ENCODE measurements around the gene SMURF2.
"Not testable (repeated sequence)": the region's sequence is repeated elsewhere in the genome, so short reads cannot be mapped to it uniquely, and the experiment has no call there.

The SMURF2 gene

DNA sequence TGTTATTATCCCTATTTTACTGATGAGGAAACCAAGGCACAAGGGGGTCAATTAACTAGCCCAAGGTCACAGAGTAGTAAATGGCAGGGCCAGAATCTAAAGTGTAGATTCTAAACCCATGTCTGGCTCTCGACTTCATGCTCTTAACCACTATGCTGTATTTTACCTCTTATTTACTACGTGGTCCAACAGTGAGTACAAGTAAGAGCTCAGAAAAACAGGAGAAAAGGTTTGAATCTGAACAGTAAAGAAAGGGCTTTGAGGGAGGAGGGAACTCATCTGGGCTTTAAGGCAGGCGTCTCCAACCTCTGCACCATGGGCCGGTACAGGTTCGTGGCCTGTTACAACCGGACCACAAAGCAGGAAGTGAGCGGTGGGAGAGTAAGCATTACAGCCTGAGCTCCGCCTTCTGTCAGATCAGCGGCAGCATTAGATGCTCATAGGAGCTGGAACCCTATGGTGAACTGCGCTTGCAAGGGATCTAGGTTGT is 62.9 kb downstream of the SMURF2 start:
- peak in 1 of 2 donors; percentile 10 for DNase-seq (ENCODE audit: low read depth in 1 of 2, low spot score in 1 of 2)

DNA sequence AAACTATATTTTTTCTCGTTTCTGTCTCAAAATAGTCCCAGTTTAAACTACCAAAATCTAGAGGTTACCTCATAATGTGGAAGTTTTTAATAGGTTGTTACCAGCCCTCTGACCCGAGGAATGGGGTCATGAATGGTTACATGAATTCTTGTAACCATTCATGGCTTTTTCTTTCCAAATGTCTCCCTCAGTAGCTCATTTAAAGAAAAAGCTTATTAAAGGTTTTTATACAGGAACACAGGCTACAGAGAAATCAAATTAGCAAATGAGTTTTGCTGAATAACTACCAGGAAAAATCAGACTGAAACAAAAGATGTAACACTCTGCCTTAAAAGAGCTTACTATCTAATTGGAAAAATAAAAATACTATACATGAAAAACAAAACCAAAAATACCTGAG is 63.4 kb downstream of the SMURF2 start:
- DNase-seq (ENCODE audit: low read depth in 1 of 2, low spot score in 1 of 2), result no peak

DNA sequence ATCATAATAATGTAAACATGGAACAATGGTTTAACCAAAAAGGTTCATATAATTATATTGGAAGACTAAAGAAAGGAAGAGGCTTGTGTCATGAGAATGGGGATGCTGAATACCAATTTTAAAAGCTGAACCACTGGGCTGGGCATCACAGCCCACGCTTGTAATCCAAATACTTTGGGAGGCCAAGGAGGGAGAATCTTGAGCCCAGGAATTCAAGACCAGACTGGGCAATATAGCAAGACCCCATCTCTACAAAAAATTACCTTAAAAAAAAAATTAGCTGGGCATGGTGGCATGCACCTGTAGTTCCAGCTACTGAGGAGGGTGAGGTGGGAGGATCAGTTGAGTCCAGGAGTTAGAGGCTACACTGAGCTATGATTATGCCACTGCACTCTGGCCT is 65.1 kb downstream of the SMURF2 start:
- no peak for DNase-seq (ENCODE audit: low read depth in 1 of 2, low spot score in 1 of 2)

DNA sequence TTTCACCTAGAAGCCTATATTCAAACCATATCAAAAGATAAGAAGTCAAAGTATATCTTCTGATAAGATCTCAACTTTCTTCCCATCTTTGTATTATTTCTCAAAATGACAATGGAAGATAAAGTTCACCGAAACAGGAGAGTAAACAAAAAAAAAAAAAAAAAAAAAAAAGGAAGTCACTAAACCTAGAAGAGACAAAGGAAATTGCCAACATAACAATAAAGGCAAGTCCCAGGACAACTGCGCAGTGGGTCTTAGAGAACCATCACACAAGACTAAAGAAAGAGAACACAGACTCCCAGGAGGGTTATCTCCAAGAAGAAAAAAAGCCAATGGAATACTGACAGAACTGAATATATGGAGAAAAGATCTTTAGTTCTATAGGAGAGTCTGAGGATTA is 65.7 kb downstream of the SMURF2 start:
- no peak for DNase-seq (ENCODE audit: low read depth in 1 of 2, low spot score in 1 of 2)

DNA sequence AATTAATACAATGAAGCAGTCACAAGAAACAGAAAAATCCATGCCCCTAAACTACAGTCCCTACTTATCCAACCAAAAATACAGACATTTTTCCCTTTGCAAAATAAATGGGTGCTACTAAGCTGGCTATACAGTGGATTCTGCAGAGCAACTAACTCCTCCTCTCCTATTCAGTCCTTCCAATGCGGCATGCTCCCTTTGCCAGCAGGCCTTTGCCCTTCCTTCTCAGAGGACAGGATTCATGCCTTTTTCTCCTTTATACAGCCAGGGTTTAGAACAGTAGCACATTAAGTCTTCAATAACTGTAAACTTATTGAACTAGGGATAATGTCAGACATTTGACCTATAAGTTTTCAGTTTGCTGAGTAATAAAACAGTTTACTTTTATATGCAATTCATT is 70.2 kb downstream of the SMURF2 start:
- no peak for DNase-seq (ENCODE audit: low read depth in 1 of 2, low spot score in 1 of 2)

DNA sequence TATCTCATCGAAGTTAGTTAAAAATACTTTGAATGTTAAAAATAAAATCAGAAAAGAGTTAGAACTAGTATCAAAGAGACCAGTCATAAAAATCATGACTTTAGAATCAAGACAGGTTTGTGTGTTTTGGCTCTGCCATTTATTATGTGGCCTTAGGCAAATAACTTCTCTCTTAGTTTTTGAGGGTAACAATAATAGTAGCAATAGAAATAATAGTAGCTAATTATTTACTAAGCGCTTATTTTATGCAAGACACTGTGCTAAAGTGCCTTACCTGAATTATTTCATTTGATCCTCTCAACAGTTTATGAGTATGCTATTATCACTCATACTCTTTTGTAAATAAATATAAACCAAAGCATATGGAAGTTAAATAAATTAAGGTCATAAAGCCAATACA is 77.0 kb downstream of the SMURF2 start:
- no peak for DNase-seq (ENCODE audit: low read depth in 1 of 2, low spot score in 1 of 2)

DNA sequence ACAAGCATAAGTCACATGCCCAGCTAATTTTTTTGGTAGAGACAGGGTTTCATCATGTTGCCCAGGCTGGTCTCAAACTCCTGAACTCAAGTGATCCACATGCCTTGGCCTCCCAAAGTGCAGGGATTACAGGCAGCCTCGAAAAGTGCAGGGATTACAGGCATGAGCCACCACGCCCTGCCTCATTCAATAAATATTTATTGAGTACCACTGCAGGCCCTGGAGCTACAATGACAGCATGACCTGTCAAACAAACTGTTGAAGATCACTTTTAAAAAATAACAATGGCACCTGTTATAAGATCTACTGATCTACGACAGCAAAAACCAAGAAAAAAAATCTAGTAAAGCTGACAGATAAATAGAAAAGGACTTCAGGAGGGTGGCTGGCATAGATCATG is 79.1 kb downstream of the SMURF2 start:
- no peak for DNase-seq (ENCODE audit: low read depth in 1 of 2, low spot score in 1 of 2)

DNA sequence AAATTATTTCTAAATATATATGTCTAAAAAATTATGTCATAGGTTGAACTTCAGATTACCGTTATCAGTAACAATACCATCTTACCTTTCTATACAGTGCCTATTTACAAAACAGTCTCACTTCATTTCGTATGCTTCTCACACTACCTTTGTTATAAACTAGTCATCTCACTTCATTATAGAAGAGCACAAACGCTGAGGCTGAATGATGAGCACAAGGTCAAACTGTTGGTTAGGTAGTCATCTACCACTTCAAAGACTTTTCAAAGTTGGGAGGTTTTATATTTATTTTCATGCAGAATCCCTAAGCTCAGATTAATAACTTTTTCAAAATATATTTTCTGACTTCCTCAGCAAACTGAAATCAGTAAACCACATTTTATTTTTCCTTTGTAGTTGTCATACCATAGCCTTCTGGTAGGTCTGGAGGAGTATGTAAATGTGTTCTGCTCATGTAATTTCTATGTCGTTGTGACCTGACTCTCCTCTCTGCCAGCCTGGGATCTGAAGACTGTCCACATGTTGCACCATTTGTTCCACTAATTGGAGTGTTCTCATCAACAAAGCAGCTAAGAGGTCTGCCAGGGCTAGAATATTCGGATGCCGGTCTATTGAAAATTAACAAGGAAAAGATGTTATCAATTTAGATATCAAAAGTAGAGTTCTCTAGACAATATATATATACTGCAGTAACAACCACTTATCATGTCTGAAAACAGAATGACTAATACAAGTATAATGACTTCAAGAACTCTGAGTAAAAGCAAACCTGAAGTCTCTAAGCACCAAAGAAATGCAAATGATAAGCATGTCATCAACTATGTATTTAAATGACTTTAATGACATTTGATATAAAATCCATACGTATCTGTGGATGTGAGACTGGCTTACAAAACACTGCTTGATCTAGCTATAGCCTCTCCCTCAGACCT is 81.5 kb downstream of the SMURF2 start:
- no peak for DNase-seq (ENCODE audit: low read depth in 1 of 2, low spot score in 1 of 2)

DNA sequence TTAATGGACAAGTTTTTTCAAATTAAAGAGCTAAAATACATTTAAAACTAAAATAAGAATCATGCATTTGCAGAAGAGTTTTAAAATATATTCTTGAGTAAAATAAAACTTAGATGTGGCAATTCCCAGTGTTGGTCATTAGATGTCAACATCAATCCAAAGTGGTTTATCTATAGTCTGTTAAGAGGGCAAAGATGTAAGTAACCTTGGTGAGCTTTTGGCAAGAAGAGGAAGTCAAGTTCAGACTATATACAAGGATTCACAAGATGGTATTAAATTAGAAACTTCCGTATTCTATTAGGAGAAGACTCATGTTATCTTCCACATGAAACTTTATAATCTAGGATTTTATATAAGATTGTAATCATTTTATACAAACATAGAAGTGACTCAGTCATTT is 82.2 kb downstream of the SMURF2 start:
- DNase-seq (ENCODE audit: low read depth in 1 of 2, low spot score in 1 of 2), result no peak

DNA sequence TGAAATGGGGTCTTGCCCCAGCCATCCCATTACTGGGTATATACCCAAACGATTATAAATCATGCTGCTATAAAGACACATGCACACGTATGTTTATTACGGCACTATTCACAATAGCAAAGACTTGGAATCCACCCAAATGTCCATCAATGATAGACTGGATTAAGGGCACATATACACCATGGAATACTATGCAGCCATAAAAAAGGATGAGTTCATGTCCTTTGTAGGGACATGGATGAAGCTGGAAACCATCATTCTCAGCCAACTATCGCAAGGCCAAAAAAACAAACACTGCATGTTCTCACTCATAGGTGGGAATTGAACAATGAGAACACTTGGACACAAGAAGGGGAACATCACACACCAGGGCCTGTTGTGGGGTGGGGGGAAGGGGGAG is 85.1 kb downstream of the SMURF2 start:
- DNase-seq (ENCODE audit: low read depth in 1 of 2, low spot score in 1 of 2), result not testable (repeated sequence)

DNA sequence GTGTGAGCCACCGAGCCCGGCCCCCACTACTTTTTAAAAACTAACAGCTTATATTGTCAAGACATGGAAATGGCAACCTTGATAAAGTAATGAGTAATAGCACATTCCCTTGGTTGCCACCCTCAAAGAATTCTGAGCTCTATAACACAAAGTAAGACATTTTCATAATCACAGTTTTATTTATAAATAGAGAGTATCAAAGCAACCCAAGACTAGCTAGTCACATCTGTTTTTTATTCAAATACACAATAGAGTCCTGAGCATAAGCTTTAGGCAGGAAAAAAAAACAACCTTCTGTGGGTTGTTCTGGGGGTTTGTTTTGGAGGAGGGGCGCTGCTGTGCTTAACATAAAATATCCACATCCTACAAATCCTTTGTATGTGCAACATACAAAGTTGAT is 86.7 kb downstream of the SMURF2 start:
- DNase-seq (ENCODE audit: low read depth in 1 of 2, low spot score in 1 of 2), result no peak

DNA sequence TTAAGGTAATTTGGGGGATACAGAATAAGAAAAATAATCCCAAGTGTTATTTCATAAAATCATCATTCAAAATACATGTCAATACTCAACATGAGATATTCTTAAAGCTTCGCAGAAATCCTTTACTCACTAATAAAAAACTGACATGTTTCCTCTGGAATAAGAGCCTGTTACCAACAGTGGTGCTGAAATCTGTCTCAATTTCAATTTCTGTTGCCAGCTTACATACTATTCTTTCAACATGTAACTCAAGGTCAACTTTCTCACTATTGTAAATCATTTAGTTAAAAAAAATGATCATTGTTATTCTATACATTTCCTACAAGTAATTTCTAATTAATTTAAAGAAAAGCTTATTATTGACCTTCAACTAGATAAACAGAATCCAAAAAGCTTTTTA is 87.5 kb downstream of the SMURF2 start:
- DNase-seq (ENCODE audit: low read depth in 1 of 2, low spot score in 1 of 2), result no peak

DNA sequence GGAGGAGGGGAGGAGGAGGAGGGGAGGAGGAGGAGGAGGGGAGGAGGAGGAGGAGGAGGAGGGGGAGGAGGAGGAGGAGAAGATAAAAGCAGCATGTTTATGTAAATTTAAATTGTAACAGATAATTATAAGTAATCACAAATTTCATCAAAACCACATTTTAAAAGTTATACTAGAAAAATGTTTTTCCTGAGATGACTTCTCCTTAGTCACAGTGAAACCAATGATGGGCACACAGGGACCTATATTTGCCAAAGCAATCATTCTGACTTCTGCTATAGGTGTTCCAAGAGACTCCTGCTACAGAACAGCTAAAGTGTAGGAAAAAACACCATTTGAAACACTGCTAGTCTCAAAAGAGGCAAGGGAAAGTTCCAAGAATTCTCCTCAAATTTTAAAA is 88.9 kb downstream of the SMURF2 start:
- no peak for DNase-seq (ENCODE audit: low read depth in 1 of 2, low spot score in 1 of 2)

DNA sequence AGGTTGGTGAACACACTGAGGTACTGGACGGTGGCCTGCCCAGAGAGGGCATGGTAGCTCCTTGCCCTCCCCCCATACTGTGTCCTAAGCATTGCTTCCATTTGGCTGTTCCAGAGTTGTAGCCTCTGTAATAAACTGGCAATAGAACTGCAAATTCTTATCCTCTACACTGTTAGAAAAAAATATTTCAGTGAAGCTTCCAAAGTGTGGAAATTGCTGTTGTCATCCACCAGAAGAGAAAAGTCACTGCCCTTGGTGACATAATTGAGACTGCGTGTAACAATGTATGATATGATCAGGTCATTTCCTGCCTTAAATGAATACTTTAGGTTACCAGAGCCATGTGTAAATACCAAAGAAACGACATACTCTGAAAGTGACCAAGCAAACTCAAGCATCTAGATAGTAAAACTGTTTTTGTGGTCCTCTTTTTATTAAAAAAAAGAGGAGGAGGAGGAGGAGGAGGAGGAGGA is 89.4 kb downstream of the SMURF2 start:
- DNase-seq (ENCODE audit: low read depth in 1 of 2, low spot score in 1 of 2), result no peak

DNA sequence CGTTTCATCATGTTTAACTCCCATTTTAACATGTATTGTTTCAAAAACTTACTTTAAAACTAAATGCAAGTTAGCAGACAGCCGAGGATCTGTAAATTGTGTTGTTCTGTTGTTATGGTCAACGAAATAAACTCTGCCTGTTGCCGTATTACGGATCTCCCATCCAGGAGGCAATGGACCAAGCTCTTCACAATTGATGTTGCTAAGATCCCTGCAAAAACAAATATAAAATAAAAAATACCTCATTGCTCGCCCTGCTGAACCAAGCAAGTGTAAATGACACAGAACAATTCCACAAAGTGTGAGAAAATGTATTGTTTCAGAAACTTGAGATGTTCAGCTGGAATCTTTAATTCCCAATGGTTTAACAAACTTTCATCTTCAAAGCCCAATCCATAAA is 90.4 kb downstream of the SMURF2 start:
- DNase-seq (ENCODE audit: low read depth in 1 of 2, low spot score in 1 of 2), result no peak

DNA sequence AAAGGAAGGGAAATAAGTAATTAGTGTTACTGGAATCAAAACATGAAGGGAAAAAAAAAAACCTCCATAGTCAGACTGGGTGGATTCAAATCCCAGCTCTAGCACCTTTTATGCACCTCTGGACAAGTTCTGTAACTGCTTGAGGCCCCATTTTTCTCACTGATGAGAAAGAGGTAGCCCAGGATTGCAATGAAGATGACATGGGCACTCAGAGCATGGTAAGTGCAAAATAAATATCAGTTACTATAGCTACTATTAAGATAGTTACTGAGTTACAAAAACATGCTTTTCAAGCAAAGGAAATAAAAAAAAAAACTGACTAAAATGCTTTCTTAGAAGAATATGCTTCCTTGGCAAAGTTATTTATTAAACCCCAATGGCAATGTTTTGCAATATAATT is 96.5 kb downstream of the SMURF2 start:
- no peak for DNase-seq (ENCODE audit: low read depth in 1 of 2, low spot score in 1 of 2)

DNA sequence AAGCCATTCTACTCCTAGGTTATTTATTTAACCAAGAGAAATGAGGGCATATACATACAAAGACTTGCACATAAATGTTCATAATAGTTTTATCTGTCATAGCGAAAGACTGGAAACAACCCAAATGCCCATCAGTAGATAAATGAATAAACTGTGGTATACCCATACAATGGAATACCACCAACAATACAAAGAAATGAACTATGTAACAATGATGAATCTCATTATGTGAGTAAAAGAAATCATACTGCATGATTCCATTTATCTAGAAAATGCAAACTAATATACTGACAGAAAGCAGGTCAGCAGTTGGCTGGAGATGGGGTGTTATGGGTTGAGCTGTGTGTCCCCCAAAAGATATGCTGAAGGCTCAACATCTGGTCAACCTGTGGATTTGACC is 98.0 kb downstream of the SMURF2 start:
- no peak for DNase-seq (ENCODE audit: low read depth in 1 of 2, low spot score in 1 of 2)

DNA sequence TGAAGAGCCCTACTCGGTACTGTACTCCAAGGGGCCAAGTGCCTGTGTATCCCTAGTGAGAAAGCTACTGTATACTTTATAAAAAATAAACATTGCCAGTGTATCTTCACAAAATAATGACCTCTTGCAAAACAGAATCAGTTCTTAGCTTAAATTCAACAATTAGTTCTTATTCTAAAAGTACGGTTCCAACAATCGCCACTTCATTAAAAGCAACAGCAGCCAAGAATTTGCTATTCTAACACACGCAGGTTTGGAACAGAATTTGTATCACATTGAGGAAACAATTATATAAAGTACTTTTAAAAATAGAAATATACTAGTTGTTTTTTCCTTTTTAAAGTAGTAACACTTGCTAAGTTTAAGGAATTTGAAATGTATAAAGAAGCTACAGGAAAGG is 106.8 kb downstream of the SMURF2 start:
- no peak for DNase-seq (ENCODE audit: low read depth in 1 of 2, low spot score in 1 of 2)

DNA sequence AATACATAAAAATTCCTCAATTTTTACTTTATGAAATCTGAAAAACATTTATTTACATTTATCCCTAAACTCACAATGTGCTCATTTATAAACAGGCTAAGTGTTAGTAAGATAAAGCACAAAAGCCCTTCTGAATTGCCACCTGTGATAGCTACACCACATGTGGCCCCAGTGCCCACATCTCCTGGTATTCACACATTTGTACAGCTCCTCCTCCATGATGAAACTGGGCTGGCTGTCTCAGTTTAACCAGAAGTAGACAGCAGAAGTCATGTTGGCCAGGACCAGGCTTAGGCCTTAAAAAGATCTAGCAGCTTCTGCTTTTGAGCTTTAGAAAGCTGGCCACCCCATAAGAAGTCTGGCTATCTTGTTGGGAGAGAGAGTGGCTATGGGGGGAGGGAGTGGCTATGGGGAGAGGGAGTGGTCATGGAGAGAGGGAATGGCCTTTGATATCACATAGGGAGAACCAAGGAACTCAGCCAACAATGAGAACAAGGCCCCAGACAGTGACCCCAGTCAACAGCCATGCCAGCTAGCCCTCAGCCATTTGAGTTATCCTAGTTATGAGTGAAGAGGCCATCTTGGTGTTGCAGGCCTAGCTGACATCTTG is 108.0 kb downstream of the SMURF2 start:
- DNase-seq (ENCODE audit: low read depth in 1 of 2, low spot score in 1 of 2), result no peak

DNA sequence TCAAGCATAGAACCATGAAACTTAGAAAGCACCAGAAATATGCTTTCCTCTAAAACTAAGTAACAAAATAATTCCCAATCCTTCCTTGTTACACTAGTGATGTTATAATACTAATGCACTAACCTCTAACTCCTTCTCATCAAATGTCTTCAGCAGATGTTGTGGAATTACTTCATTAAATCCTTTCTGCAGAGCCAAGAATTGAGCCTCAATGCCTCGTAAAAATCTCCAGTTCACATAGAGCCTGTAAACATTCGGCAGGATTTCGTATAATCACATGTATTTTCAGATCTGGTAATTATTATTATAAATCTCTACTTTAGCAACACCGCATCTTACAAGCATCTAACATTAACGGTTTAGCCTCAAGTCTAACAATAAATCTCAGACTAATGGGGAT is 110.6 kb downstream of the SMURF2 start:
- no peak for DNase-seq (ENCODE audit: low read depth in 1 of 2, low spot score in 1 of 2)

DNA sequence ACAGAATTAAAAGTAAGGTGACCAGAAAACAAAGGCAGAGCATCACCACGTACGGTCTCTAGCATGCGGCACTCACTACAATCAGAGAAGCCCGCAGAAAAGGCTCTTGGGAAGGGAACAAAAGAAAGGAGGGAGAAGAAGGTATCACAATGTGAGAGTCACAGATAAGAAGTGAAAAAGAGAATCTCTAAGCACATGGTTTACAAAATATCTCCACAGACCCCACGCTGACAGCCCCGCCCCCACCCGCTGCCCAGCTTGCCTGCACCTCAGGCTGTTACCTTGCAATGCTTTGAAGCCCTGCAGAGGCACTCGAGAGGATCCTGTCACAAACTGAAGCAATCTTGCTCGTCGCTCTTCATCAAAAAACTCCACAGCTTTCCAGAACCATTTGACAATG is 114.8 kb downstream of the SMURF2 start:
- DNase-seq (ENCODE audit: low read depth in 1 of 2, low spot score in 1 of 2), result no peak

DNA sequence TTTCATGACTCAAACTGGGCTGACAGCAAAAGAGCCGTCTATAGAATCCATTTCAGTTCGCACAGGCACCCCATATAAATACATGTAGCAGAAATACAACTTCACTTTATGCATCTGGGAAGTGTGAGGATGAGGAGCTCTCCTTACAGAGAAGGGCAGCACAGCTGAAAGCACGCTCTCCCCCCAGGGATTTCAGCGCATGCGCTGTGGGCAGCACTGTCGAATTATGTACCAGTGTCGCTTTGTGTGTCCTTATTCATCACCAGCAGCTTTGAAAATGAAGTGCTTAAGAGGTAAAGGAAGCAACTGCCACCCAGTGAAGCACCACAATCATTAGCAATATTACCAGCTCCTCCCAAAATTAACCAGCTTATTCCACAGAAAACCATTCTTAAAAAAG is 115.4 kb downstream of the SMURF2 start:
- no peak for DNase-seq (ENCODE audit: low read depth in 1 of 2, low spot score in 1 of 2)

DNA sequence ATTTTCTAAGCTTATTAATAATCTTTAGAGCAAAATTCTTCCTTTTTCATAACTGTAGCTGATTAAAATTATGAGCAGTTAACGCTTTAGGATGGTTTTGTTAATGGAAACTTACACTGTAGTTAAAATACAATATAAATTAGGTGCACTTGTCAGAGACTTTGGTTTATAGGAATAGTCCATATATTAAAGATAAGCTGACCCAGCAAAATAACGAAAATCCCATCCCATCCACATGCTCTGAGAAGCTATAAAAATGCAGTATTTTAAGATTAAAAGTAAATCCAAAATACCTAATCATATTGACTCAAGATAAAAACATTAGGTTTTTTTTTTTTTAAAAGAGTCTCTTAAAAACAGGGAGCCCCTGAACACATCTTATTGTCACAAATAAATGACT is 117.4 kb downstream of the SMURF2 start:
- DNase-seq (ENCODE audit: low read depth in 1 of 2, low spot score in 1 of 2), result no peak
